Neutrophil (primary cell): ENCODE results near the gene ZNF22.

ENCODE experiments used
- H3K27ac ChIP-seq: fragments of 200-600 bp; sonication (generic); 2 replicates; pipeline ENCODE4 v1.5.1; 2016; ENCODE audit warnings: mild to moderate bottlenecking, moderate library complexity
- H3K27me3 ChIP-seq: fragments of 200-600 bp; sonication (generic); 2 replicates; pipeline ENCODE4 v1.6.0; 2016; ENCODE audit warnings: mild to moderate bottlenecking
- H3K36me3 ChIP-seq: fragments of 200-600 bp; sonication (generic); 2 replicates; pipeline ENCODE4 v1.5.1; 2017
- H3K4me1 ChIP-seq, 2 experiments: fragments of 200-600 bp in 1 of 2; sonication (generic) in 1 of 2; 1 replicate in 1 of 2; 2 replicates in 1 of 2; pipeline versions ENCODE4 v1.5.1 to v1.6.1; 2013 to 2016; ENCODE audit warnings: low read depth in 1 of 2, low read length in 1 of 2, mild to moderate bottlenecking in 1 of 2, moderate library complexity in 1 of 2; ENCODE audit not compliant: control insufficient read depth in 1 of 2, insufficient read depth in 1 of 2
- H3K4me3 ChIP-seq, 2 experiments: fragments of 200-600 bp in 1 of 2; sonication (generic) in 1 of 2; 1 replicate in 1 of 2; 2 replicates in 1 of 2; pipeline ENCODE4 v1.5.1; 2013 to 2016; ENCODE audit warnings: low read depth in 1 of 2, low read length in 1 of 2, mild to moderate bottlenecking in 1 of 2, moderate library complexity in 1 of 2
- H3K9me3 ChIP-seq: fragments of 200-600 bp; sonication (generic); 2 replicates; pipeline ENCODE4 v1.5.1; 2016
- TF ChIP-seq, protein P1 (sequence below): fragments of 200-600 bp; sonication (generic); IDR thresholded peaks from 2 replicates; pipeline ENCODE4 v1.5.1; 2016; ENCODE audit warnings: antibody characterized with exemption

Gene ZNF22

DNA sequence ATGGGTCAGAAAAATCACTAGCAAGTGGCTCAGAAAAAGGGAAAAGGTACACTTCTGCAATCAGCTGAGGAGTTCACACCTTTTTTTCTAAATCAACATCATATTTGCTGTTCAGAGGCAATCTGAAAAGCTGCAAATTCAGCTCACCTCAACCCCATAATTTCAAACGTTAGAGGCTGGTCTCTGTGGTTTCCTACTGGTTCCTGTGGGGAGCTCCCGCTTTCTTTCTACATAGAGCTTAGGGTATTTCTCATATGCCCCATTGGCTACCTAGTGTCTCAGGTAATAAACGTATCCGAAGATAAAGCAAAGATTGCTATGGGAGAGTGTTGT is 5.2 kb upstream of the ZNF22 start:
- Histone ChIP-seq H3K4me1 (peaks cover 23 to 26% of the 10 kb centered on the region in 2 experiments), H3K36me3 (peaks cover 33% of the 10 kb centered on the region), H3K27ac (no peak overlapping the region), H3K4me3 (no peak overlapping the region), H3K27me3 (no peaks in the 10 kb centered on the region), H3K9me3 (no peaks in the 10 kb centered on the region)
- TF ChIP-seq, protein P1, sequence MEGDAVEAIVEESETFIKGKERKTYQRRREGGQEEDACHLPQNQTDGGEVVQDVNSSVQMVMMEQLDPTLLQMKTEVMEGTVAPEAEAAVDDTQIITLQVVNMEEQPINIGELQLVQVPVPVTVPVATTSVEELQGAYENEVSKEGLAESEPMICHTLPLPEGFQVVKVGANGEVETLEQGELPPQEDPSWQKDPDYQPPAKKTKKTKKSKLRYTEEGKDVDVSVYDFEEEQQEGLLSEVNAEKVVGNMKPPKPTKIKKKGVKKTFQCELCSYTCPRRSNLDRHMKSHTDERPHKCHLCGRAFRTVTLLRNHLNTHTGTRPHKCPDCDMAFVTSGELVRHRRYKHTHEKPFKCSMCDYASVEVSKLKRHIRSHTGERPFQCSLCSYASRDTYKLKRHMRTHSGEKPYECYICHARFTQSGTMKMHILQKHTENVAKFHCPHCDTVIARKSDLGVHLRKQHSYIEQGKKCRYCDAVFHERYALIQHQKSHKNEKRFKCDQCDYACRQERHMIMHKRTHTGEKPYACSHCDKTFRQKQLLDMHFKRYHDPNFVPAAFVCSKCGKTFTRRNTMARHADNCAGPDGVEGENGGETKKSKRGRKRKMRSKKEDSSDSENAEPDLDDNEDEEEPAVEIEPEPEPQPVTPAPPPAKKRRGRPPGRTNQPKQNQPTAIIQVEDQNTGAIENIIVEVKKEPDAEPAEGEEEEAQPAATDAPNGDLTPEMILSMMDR, result no peak

DNA sequence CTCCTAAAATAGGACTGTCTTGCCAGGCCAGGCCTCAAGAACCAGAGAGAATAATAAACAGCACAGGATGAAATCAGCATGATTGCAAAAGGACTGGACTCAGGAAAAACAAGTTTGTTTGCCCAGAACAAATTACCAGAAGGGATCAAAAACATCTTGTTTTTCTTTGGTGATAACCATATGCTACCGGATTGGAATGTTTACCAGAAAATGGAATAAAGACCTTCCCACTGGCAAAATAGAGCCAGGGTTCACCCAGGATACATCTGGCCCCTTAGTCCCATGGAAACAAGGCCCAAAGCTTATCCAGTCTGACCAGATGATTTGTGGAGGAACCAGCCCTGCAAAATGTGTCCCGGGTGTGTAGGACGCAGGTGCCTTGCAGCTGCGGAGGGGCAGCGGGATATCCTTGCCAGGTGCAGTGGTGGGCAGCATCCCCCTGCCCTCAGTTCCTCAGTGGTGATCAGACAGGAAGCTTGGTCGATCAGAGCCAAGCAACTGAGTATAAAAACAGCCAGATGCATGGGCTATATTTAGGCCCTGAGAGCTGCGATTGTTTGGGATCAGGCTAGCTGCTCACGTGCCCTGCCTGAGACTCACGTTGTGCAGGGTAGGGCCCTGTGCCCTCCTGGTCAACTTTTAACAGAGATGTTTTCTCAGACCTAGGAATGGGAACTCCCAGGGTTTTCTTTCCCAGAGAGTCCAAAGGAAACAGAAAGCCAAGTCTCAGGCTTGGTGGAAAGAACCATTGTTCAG is 4.6 kb upstream of the ZNF22 start:
- peaks cover 23 to 28% of the 10 kb centered on the region in 2 experiments for H3K4me1 ChIP-seq
- TF ChIP-seq, protein P1, result no peak
- H3K36me3 ChIP-seq, result peaks cover 27% of the 10 kb centered on the region
- H3K4me3 ChIP-seq, result no peak overlapping the region
- no peaks in the 10 kb centered on the region for H3K27me3 ChIP-seq
- no peak overlapping the region for H3K27ac ChIP-seq
- H3K9me3 ChIP-seq, result no peaks in the 10 kb centered on the region

DNA sequence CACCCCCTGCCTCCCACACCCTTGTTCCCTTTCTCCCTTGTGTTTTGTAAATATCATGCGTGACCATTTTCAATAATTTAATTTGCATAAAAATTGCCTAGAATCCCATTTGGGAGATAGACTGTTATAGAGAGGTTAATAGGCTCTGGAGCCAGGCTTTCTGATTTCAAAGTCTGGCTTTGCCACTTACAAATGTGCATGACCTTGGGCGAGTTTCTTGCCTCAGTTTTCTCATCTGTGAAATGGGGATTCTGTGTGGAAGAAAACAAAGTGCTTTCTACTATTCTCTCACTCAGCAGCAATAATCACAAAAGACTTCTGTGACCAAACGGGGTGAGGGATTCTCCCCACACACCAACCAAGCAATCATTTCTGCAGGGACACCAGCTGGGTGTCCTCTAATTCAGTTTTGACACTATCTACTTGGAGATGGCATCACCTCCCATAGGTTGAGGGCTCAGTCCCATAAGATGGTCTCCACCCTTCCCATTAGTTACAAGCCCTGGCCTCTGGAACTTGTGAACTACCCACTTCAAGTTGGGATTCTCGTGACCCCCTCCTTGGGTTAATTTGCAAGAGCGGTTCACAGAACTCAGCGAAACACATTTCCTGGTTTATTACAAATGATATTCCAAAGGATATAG is 3.5 kb upstream of the ZNF22 start:
- Histone ChIP-seq H3K27me3 (no peaks in the 10 kb centered on the region), H3K4me3 (no peak overlapping the region), H3K36me3 (peaks cover 18% of the 10 kb centered on the region), H3K4me1 (peaks cover 32 to 36% of the 10 kb centered on the region in 2 experiments), H3K27ac (no peak overlapping the region), H3K9me3 (no peaks in the 10 kb centered on the region)
- TF ChIP-seq, protein P1, result no peak

DNA sequence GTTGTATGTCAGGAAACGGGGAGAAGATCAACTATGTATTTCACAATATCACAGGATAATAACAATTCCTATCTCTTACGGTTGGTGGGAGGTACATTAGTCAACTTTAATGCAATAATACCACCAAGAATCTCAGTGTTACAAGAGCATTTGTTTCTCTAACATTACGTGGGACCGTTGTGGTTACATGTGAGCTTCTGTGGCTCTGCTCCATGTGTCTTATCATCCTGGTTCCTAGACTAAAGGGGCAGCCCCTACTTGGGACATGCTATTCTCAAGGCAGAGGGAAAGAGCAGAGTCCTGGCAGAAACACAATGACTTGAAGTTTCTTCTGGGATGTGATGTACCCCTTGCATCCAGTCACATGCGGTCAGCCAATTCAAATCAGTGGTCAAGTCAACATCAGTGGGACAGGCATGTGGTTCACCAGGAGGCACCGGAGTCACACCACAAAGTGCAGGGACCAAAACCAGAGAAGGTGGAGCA is 2.5 kb upstream of the ZNF22 start:
- Histone ChIP-seq H3K4me1 (peaks cover 32 to 36% of the 10 kb centered on the region in 2 experiments), H3K27me3 (no peaks in the 10 kb centered on the region), H3K9me3 (no peaks in the 10 kb centered on the region), H3K36me3 (peaks cover 9% of the 10 kb centered on the region), H3K27ac (no peak overlapping the region), H3K4me3 (no peak overlapping the region)
- TF ChIP-seq, protein P1, result no peak

DNA sequence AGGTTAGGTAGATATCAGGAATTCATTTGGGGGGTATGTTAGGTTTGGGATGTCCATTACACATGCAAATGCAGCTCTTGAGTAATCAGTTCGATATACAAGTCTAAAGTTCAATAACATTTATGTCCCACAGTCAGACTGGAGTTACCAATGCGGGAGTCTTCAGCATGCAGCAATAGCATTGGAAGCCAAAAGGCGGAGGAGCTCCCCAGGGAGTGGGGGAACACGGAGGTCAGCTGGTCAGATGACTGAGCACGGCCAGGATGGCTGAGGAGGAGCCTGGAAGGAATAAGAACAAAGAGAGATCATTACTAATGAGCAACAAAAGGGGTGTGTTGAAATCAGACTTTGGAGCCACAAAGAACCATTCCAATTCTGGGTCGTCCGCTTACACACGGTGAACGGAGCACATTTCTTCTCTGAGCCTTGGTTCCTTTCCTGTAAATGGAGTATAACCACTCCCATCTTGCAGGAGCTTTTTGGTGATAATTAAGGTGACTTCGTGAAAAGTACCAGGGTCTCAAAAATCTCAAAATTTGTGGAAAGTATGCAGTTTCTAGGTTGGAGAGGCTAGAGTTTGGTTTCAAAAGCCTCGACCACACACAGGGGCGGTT is 478 bp upstream of the ZNF22 start:
- TF ChIP-seq, protein P1, result no peak
- H3K27me3 ChIP-seq, result no peaks in the 10 kb centered on the region
- H3K27ac ChIP-seq, result no peak overlapping the region
- no peaks in the 10 kb centered on the region for H3K36me3 ChIP-seq
- H3K4me3 ChIP-seq, result peak overlapping the region; percentile 65 to 67
- no peaks in the 10 kb centered on the region for H3K9me3 ChIP-seq
- H3K4me1 ChIP-seq, result peaks cover 29 to 33% of the 10 kb centered on the region in 2 experiments
